ENCODE results near the gene HOXB4.
A peak's percentile ranks its signal among the peaks of the same experiment; 100 is the strongest.

The HOXB4 gene

GRCh38 chr17:48551596-48552465 lies 26.3 kb downstream of the HOXB4 start:
- in situ Hi-C loops (cut with HindIII; ENCODE audit: low sequenced_read_pairs), result no loop called here
- peak overlapping the region; percentile 31 for H3K4me3 ChIP-seq (ENCODE audit: low read depth, low read length)
- DNase-seq (ENCODE audit: low read depth), result no peak
- no peak for TF ChIP-seq CTCF (IDR thresholded peaks at IDR 0.05; ENCODE audit: low read depth, low read length, missing control alignments)

GRCh38 chr17:48551214-48551555 lies 27.0 kb downstream of the HOXB4 start:
- peak overlapping the region; percentile 31 for H3K4me3 ChIP-seq (ENCODE audit: low read depth, low read length)
- in situ Hi-C loops (cut with HindIII; ENCODE audit: low sequenced_read_pairs), result no loop called here
- no peak for DNase-seq (ENCODE audit: low read depth)
- no peak for TF ChIP-seq CTCF (IDR thresholded peaks at IDR 0.05; ENCODE audit: low read depth, low read length, missing control alignments)

GRCh38 chr17:48550502-48551213 lies 27.5 kb downstream of the HOXB4 start:
- TF ChIP-seq CTCF (IDR thresholded peaks at IDR 0.05; ENCODE audit: low read depth, low read length, missing control alignments), result peak; percentile 52
- in situ Hi-C loops (cut with HindIII; ENCODE audit: low sequenced_read_pairs), result no loop called here

GRCh38 chr17:48549914-48550501 lies 28.1 kb downstream of the HOXB4 start:
- in situ Hi-C loops (cut with HindIII; ENCODE audit: low sequenced_read_pairs), result no loop called here
- no peak for TF ChIP-seq CTCF (IDR thresholded peaks at IDR 0.05; ENCODE audit: low read depth, low read length, missing control alignments)
- H3K4me3 ChIP-seq (ENCODE audit: low read depth, low read length), result peak overlapping the region; percentile 35

More at GRCh38 chr17:48550502-48551213, 27.5 kb downstream of the HOXB4 start:
- peak overlapping the region; percentile 35 for H3K4me3 ChIP-seq (ENCODE audit: low read depth, low read length)
- no peak for DNase-seq (ENCODE audit: low read depth)

GRCh38 chr17:48549281-48549630 lies 28.9 kb downstream of the HOXB4 start:
- TF ChIP-seq CTCF (IDR thresholded peaks at IDR 0.05; ENCODE audit: low read depth, low read length, missing control alignments), result no peak
- in situ Hi-C loops (cut with HindIII; ENCODE audit: low sequenced_read_pairs), result no loop called here
- no peak overlapping the region for H3K4me3 ChIP-seq (ENCODE audit: low read depth, low read length)
- no peak for DNase-seq (ENCODE audit: low read depth)

More at GRCh38 chr17:48549914-48550501, 28.1 kb downstream of the HOXB4 start:
- DNase-seq (ENCODE audit: low read depth), result no peak

- in situ Hi-C loops (cut with HindIII; ENCODE audit: low sequenced_read_pairs), result no loop called here
- no peak overlapping the region for H3K4me3 ChIP-seq (ENCODE audit: low read depth, low read length)
- TF ChIP-seq CTCF (IDR thresholded peaks at IDR 0.05; ENCODE audit: low read depth, low read length, missing control alignments), result no peak
- no peak for DNase-seq (ENCODE audit: low read depth)
Measured at GRCh38 chr17:48548523-48549280, 29.4 kb downstream of the HOXB4 start.
